IMR-90 (cell line): ENCODE measurements around the gene KBTBD12. TPM values are rescaled to one million over a fixed set of nuclear protein-coding genes. Genes with fewer than 3 reads are reported as not detected.

Source experiments
- ATAC-seq: fragments of 200-7000 bp; cut with Tn5 transposase; 2 replicates; pipeline ENCODE4 v1.9.1; 2020; ENCODE audit warnings: low read depth, mild to moderate bottlenecking, moderate library complexity
- BruUV-seq: library from RNA; stranded (reverse); fragments of 400-500 nt; replicated peaks from 2 replicates; lab custom pipeline; 2021; lab: Mats Ljungman, UMichigan
- CTCF ChIA-PET: fragments of 300-600 bp; formaldehyde crosslinking; extraction: SDS; loops from one replicate; lab custom pipeline; 2021; ENCODE audit warnings: antibody characterized with exemption; lab: Yijun Ruan, JAX
- POLR2A ChIA-PET: fragments of 300-600 bp; sonication (Branson Sonifier 250); formaldehyde crosslinking; loops from one replicate; lab custom pipeline; 2022; ENCODE audit warnings: antibody characterized with exemption; ENCODE audit not compliant: unreplicated experiment; lab: Charles Lee
- DNase-seq: peaks from one replicate; pipeline ENCODE4 v3.0.0; 2013
- H2AFZ ChIP-seq: replicated peaks from 2 replicates; pipeline ENCODE3; 2013; ENCODE audit warnings: low read length, mild to moderate bottlenecking; ENCODE audit not compliant: poor library complexity
- H2AK5ac ChIP-seq: 2 replicates; pipeline ENCODE4 v1.6.1; 2013; ENCODE audit warnings: low read depth, low read length, inconsistent platforms
- H2AK9ac ChIP-seq: replicated peaks from 2 replicates; pipeline ENCODE3; 2013; ENCODE audit warnings: mild to moderate bottlenecking, low read depth, low read length, moderate library complexity; ENCODE audit not compliant: poor library complexity
- H2BK120ac ChIP-seq: 2 replicates; pipeline ENCODE4 v1.6.1; 2013; ENCODE audit warnings: low read depth, low read length, inconsistent platforms
- H2BK15ac ChIP-seq: 3 replicates; pipeline ENCODE4 v1.6.1; 2013; ENCODE audit warnings: low read depth, low read length, inconsistent platforms
- H2BK20ac ChIP-seq: 2 replicates; pipeline ENCODE4 v1.6.1; 2013; ENCODE audit warnings: low read depth, mild to moderate bottlenecking, inconsistent platforms, low read length, moderate library complexity
- H2BK5ac ChIP-seq: 2 replicates; pipeline ENCODE4 v1.6.1; 2013; ENCODE audit warnings: mild to moderate bottlenecking, low read depth, low read length, inconsistent platforms; ENCODE audit not compliant: poor library complexity, severe bottlenecking
- H3K14ac ChIP-seq: replicated peaks from 2 replicates; pipeline ENCODE4 v1.6.1; 2013; ENCODE audit warnings: low read depth, low read length, inconsistent platforms
- H3K18ac ChIP-seq: 2 replicates; pipeline ENCODE4 v1.6.1; 2013; ENCODE audit warnings: low read depth, low read length, control low read depth
- H3K23ac ChIP-seq: 2 replicates; pipeline ENCODE4 v1.6.1; 2013; ENCODE audit warnings: low read depth, low read length, inconsistent platforms
- H3K27ac ChIP-seq: 2 replicates; pipeline ENCODE4 v1.5.1; 2013; ENCODE audit warnings: mild to moderate bottlenecking, control low read depth, low read length; ENCODE audit not compliant: insufficient read depth
- H3K27me3 ChIP-seq: 2 replicates; pipeline ENCODE4 v1.6.1; 2013; ENCODE audit warnings: low read length; ENCODE audit not compliant: control insufficient read depth, insufficient read depth
- H3K36me3 ChIP-seq: 2 replicates; pipeline ENCODE4 v1.6.1; 2013; ENCODE audit warnings: low read length, mixed read lengths; ENCODE audit not compliant: control insufficient read depth, insufficient read depth
- H3K4ac ChIP-seq: 2 replicates; pipeline ENCODE4 v1.6.1; 2013; ENCODE audit warnings: low read depth, low read length, inconsistent platforms
- H3K4me1 ChIP-seq: 2 replicates; pipeline ENCODE4 v1.6.1; 2013; ENCODE audit warnings: low read length, mixed read lengths; ENCODE audit not compliant: control insufficient read depth, insufficient read depth
- H3K4me2 ChIP-seq: 2 replicates; pipeline ENCODE4 v1.6.1; 2013; ENCODE audit warnings: low read depth, mild to moderate bottlenecking, control low read depth, low read length, moderate library complexity
- H3K4me3 ChIP-seq: 2 replicates; pipeline ENCODE4 v1.5.1; 2013; ENCODE audit warnings: low read depth, mild to moderate bottlenecking, control low read depth, low read length, moderate library complexity; ENCODE audit not compliant: insufficient read depth
- H3K56ac ChIP-seq: 2 replicates; pipeline ENCODE4 v1.6.1; 2013; ENCODE audit warnings: low read length, inconsistent platforms; ENCODE audit not compliant: insufficient read depth; ENCODE audit errors: extremely low read depth
- H3K79me1 ChIP-seq, 2 experiments: 2 replicates each; pipeline ENCODE4 v1.6.1; 2013; ENCODE audit warnings: low read length in 2 of 2, inconsistent platforms in 1 of 2, low read depth in 1 of 2
- H3K9ac ChIP-seq: 2 replicates; pipeline ENCODE4 v1.6.1; 2013; ENCODE audit warnings: low read depth, low read length, control low read depth
- H3K9me1 ChIP-seq: 2 replicates; pipeline ENCODE4 v1.6.1; 2013; ENCODE audit warnings: low read length, inconsistent platforms; ENCODE audit not compliant: insufficient read depth
- H3K9me3 ChIP-seq: 2 replicates; pipeline ENCODE4 v1.6.1; 2013; ENCODE audit warnings: low read length; ENCODE audit not compliant: control insufficient read depth, insufficient read depth
- H4K20me1 ChIP-seq: 2 replicates; pipeline ENCODE4 v1.6.1; 2013; ENCODE audit warnings: low read length, inconsistent platforms; ENCODE audit not compliant: insufficient read depth
- H4K5ac ChIP-seq: 2 replicates; pipeline ENCODE4 v1.6.1; 2013; ENCODE audit warnings: mild to moderate bottlenecking, low read depth, low read length, control low read depth
- H4K8ac ChIP-seq, 2 experiments: 2 replicates each; pipeline ENCODE4 v1.6.1; 2013; ENCODE audit warnings: low read depth in 2 of 2, low read length in 2 of 2, control low read depth in 1 of 2, inconsistent platforms in 1 of 2
- H4K91ac ChIP-seq: 2 replicates; pipeline ENCODE4 v1.6.1; 2013; ENCODE audit warnings: low read depth, low read length, inconsistent platforms; ENCODE audit not compliant: insufficient read depth
- MAZ ChIP-seq: IDR thresholded peaks from 2 replicates; pipeline ENCODE4 v1.6.1; 2012; ENCODE audit warnings: low read depth, mild to moderate bottlenecking, low read length, improper control_type of control experiment, moderate library complexity, borderline replicate concordance
- POLR2A ChIP-seq: IDR thresholded peaks from 2 replicates; pipeline ENCODE4 v1.6.1; 2012; ENCODE audit warnings: mild to moderate bottlenecking, low read depth, low read length
- RFX5 ChIP-seq: IDR thresholded peaks from 2 replicates; pipeline ENCODE4 v1.8.0; 2012; ENCODE audit warnings: low read depth, mild to moderate bottlenecking, low read length, moderate library complexity
- WGBS, 2 experiments: methylation state at CpG; one replicate each; pipeline versions ENCODE4 v1.1.5 to v1.1.7; 2013; ENCODE audit warnings: missing lambda C conversion rate in 2 of 2; ENCODE audit not compliant: insufficient read length in 1 of 2; ENCODE audit errors: extremely low coverage in 2 of 2; 5-methylcytosine and 5-hydroxymethylcytosine counted together
- dilution Hi-C: fragments of 300-500 bp; cut with HindIII; formaldehyde crosslinking; loops from one replicate; pipeline ENCODE4 v1.14.3; 2018; ENCODE audit warnings: low sequenced_read_pairs; ENCODE audit not compliant: unreplicated experiment
- in situ Hi-C: fragments of 300-500 bp; cut with MboI; formaldehyde crosslinking; loops from 3 replicates; pipeline ENCODE4 v1.14.3; 2019; ENCODE audit warnings: low sequenced_read_pairs, inconsistent platforms, mixed read lengths
- intact Hi-C: fragments of 100-400 bp; cut with micrococcal nuclease; formaldehyde crosslinking; loops from 2 replicates; pipeline ENCODE4 v1.10.0; 2022
- polyA plus RNA-seq, 3 experiments: library from polyadenylated mRNA; depleted of rRNA; stranded (reverse); fragments of >200 nt; gene quantifications; 2 replicates each; pipeline ENCODE4 v1.2.3, GENCODE V29; 2012; ENCODE audit warnings: low replicate concordance in 1 of 3
- total RNA-seq: library from RNA; depleted of rRNA; stranded (reverse); fragments of >200 nt; gene quantifications from 2 replicates; pipeline ENCODE4 v1.2.3, GENCODE V29; 2012

KBTBD12 gene
- total and polyA plus RNA-seq, 2 of the 4 experiments (the other 2 are of a cell fraction) = not detected

GRCh38 chr3:127949446-127950055 lies 34.5 kb downstream of the KBTBD12 start:
- H3K14ac ChIP-seq = no peak overlapping the region
- no peak overlapping the region for H2AK9ac ChIP-seq
- ChIA-PET POLR2A (no interaction called here), CTCF (no interaction called here)
- H2BK20ac ChIP-seq = no peak overlapping the region
- no peak overlapping the region for H3K4ac ChIP-seq
- no peak overlapping the region for H4K5ac ChIP-seq
- no peak overlapping the region for H4K8ac ChIP-seq
- H3K9ac ChIP-seq = no peak overlapping the region
- no peak overlapping the region for H2BK5ac ChIP-seq
- H3K36me3 ChIP-seq = no peaks in the 10 kb centered on the region
- no peak overlapping the region for H2AK5ac ChIP-seq
- in situ Hi-C loops (no loop called here), intact Hi-C loops (loop anchor here (5.0 kb wide), 1 partner anchor 92 kb away; no protein-coding TSS in a partner anchor), dilution Hi-C loops (no loop called here)
- no peak overlapping the region for H3K56ac ChIP-seq
- no peaks in the 10 kb centered on the region for H3K9me1 ChIP-seq
- no peaks in the 10 kb centered on the region for H4K20me1 ChIP-seq
- ATAC-seq (no peak), DNase-seq (no peak)
- no peak overlapping the region for H3K23ac ChIP-seq
- H3K27ac ChIP-seq = no peak overlapping the region
- H3K9me3 ChIP-seq = no peaks in the 10 kb centered on the region
- H3K27me3 ChIP-seq = peaks cover 12% of the 10 kb centered on the region
- H3K4me1 ChIP-seq = 0 out of 2 replicates have a peak, but pooled peaks cover 3% of the 10 kb centered on the region
- H2AFZ ChIP-seq = no peak overlapping the region
- no peak for TF ChIP-seq MAZ
- TF ChIP-seq POLR2A = no peak
- TF ChIP-seq RFX5 = no peak
- H3K4me2 ChIP-seq = no peak overlapping the region
- no CpG with 5 or more reads among the region's 2 CpGs for WGBS, 2 experiments
- no peak overlapping the region for H3K4me3 ChIP-seq
- BruUV-seq = no TSS peak
- H3K79me1 ChIP-seq = no peaks in the 10 kb centered on the region
- no peak overlapping the region for H2BK15ac ChIP-seq
- no peak overlapping the region for H4K91ac ChIP-seq
- no peak overlapping the region for H3K18ac ChIP-seq
- H2BK120ac ChIP-seq = no peak overlapping the region
